GM12878 (cell line): Measurements from ENCODE around the gene ZNF202. TPM values are rescaled to one million over a fixed set of nuclear protein-coding genes. Genes with fewer than 3 reads are reported as not detected.
"Not testable (repeated sequence)": the region's sequence is repeated elsewhere in the genome, so short reads cannot be mapped to it uniquely, and the experiment has no call there.

Experiments used
- ATAC-seq: fragments of 200-7000 bp; cut with Tn5 transposase; 3 replicates; pipeline ENCODE4 v1.9.1; 2020; ENCODE audit warnings: mild to moderate bottlenecking, moderate library complexity
- BruUV-seq: library from RNA; stranded (reverse); fragments of 400-500 nt; replicated peaks from 2 replicates; lab custom pipeline; 2021; lab: Mats Ljungman, UMichigan
- CTCF ChIA-PET: fragments of 300-600 bp; sonication (Branson Sonifier 250); formaldehyde crosslinking; extraction: SDS; loops from one replicate; lab custom pipeline; 2021; ENCODE audit warnings: inconsistent platforms; lab: Yijun Ruan, JAX
- POLR2A ChIA-PET: fragments of 350-600 bp; formaldehyde crosslinking; extraction: SDS; loops from one replicate; lab custom pipeline; 2021; ENCODE audit warnings: inconsistent platforms; lab: Charles Lee
- RAD21 ChIA-PET: fragments of 300-600 bp; sonication (Branson Sonifier 250); formaldehyde crosslinking; loops from one replicate; lab custom pipeline; 2023; ENCODE audit warnings: antibody characterized with exemption; ENCODE audit not compliant: unreplicated experiment; lab: Charles Lee
- SMC1A ChIA-PET: fragments of 300-600 bp; sonication (Branson Sonifier 250); formaldehyde crosslinking; loops from one replicate; lab custom pipeline; 2023; ENCODE audit not compliant: unreplicated experiment, uncharacterized antibody; lab: Charles Lee
- DNase-seq: peaks from one replicate; pipeline ENCODE4 v3.0.0-alpha.2; 2011; ENCODE audit warnings: low read depth, low spot score
- FAIRE-seq: peaks from 3 replicates; lab custom pipeline; 2011; peaks lifted over from hg19 to GRCh38; lab: Jason Lieb, UNC
- H2AFZ ChIP-seq: 2 replicates; pipeline ENCODE4 v1.6.0; 2011; ENCODE audit warnings: low read depth, low read length, control low read depth; ENCODE audit not compliant: control insufficient read depth
- H3K27ac ChIP-seq: 2 replicates; pipeline ENCODE4 v1.5.1; 2011; ENCODE audit warnings: control low read depth; ENCODE audit not compliant: control insufficient read depth, insufficient read depth
- H3K27me3 ChIP-seq, 2 experiments: replicated peaks in 1 of 2; 2 replicates each; pipeline versions ENCODE4 v1.6.0 to v1.6.1; 2011; ENCODE audit warnings: low read length in 1 of 2; ENCODE audit not compliant: control insufficient read depth in 2 of 2, insufficient read depth in 2 of 2
- H3K36me3 ChIP-seq, 2 experiments: 2 replicates each; pipeline ENCODE4 v1.5.1; 2011; ENCODE audit warnings: low read length in 1 of 2; ENCODE audit not compliant: control insufficient read depth in 2 of 2, insufficient read depth in 2 of 2
- H3K4me1 ChIP-seq: 2 replicates; pipeline ENCODE4 v1.6.1; 2011; ENCODE audit warnings: mild to moderate bottlenecking, low read length, moderate library complexity, mixed read lengths; ENCODE audit not compliant: control insufficient read depth, insufficient read depth
- H3K4me2 ChIP-seq: 2 replicates; pipeline ENCODE4 v1.6.0; 2011; ENCODE audit warnings: control low read depth; ENCODE audit not compliant: control insufficient read depth, insufficient read depth
- H3K4me3 ChIP-seq: fragments of 200-600 bp; sonication (generic); 2 replicates; pipeline ENCODE4 v1.5.1; 2016
- H3K79me2 ChIP-seq: 2 replicates; pipeline ENCODE4 v1.6.0; 2011; ENCODE audit warnings: low read length; ENCODE audit not compliant: control insufficient read depth, insufficient read depth
- H3K9ac ChIP-seq: 2 replicates; pipeline ENCODE4 v1.8.0; 2011; ENCODE audit warnings: low read length, control low read depth, mixed read lengths; ENCODE audit not compliant: control insufficient read depth, insufficient read depth
- H3K9me3 ChIP-seq: replicated peaks from 3 replicates; pipeline ENCODE4 v1.5.1; 2011; ENCODE audit warnings: mild to moderate bottlenecking, low read length; ENCODE audit not compliant: control insufficient read depth, insufficient read depth
- H4K20me1 ChIP-seq: 2 replicates; pipeline ENCODE4 v1.6.0; 2011; ENCODE audit not compliant: control insufficient read depth, insufficient read depth
- BCL11A ChIP-seq: IDR thresholded peaks from 2 replicates; pipeline ENCODE4 v1.6.1; 2011; ENCODE audit warnings: low read depth, low read length
- IRF5 ChIP-seq: fragments of 450-650 bp; IDR thresholded peaks from 2 replicates; pipeline ENCODE4 v1.6.1; 2017; ENCODE audit warnings: borderline replicate concordance
- JUNB ChIP-seq: IDR thresholded peaks from 2 replicates; pipeline ENCODE4 v1.6.1; 2016; ENCODE audit warnings: antibody characterized with exemption, mild to moderate bottlenecking
- RUNX3 ChIP-seq: IDR thresholded peaks from 2 replicates; pipeline ENCODE4 v1.6.1; 2012; ENCODE audit warnings: low read length, inconsistent platforms
- TCF7 ChIP-seq: IDR thresholded peaks from 2 replicates; pipeline ENCODE4 v1.6.1; 2014; ENCODE audit warnings: antibody characterized with exemption, borderline replicate concordance
- WGBS: methylation state at CpG from one replicate; pipeline ENCODE4 v1.1.6; 2016; ENCODE audit warnings: low lambda C conversion rate; ENCODE audit not compliant: insufficient replicate concordance, insufficient coverage; ENCODE audit errors: missing lambda C conversion rate; 5-methylcytosine and 5-hydroxymethylcytosine counted together
- in situ Hi-C: fragments of 300-500 bp; cut with MboI; formaldehyde crosslinking; loops from 9 replicates; pipeline ENCODE4 v1.14.3; 2018; ENCODE audit warnings: mixed read lengths
- intact Hi-C: fragments of 100-400 bp; cut with micrococcal nuclease; formaldehyde crosslinking; loops from one replicate; pipeline ENCODE4 v1.14.2; 2022; ENCODE audit not compliant: unreplicated experiment
- polyA plus RNA-seq, 11 experiments: library from polyadenylated mRNA; depleted of rRNA in 4 of 11; unstranded in 6 of 11; stranded (reverse) in 5 of 11; fragments of >200 nt; fragmentation: Nextera tagmentation in 4 of 11; fragmentation: Illumina TruSeq in 1 of 11; extraction: Ambion mirVana in 4 of 11; extraction: Trizol in 1 of 11; gene quantifications; 1 replicate in 1 of 11; 2 replicates in 10 of 11; pipeline versions ENCODE4 v1.2.1 to v1.2.3, GENCODE V29; 2011 to 2016; ENCODE audit warnings: inconsistent platforms in 2 of 11, missing spikeins in 2 of 11, low read depth in 1 of 11
- total RNA-seq, 4 experiments: library from RNA; depleted of rRNA in 3 of 4; stranded (reverse); fragments of >200 nt in 3 of 4; fragmentation: Illumina TruSeq in 1 of 4; extraction: Trizol in 1 of 4; gene quantifications; 2 replicates each; pipeline versions ENCODE4 v1.2.1 to v1.2.3, GENCODE V29; 2013 to 2021

Gene ZNF202
- total and polyA plus RNA-seq, 10 of the 15 experiments (the other 5 are each of a cell fraction or from before 2014, with no cell fraction given), result 2.6 to 13.6 (median 12.2) TPM

GRCh38 chr11:123718063-123718462, 23.4 kb downstream of the ZNF202 start:
- no peaks in the 10 kb centered on the region for H3K79me2 ChIP-seq
- ChIA-PET POLR2A (no interaction called here), RAD21 (no interaction called here), SMC1A (interaction anchor here (0.6 kb wide), 1 partner anchor 113 kb away, joined by 3 read pairs; no protein-coding TSS in a partner anchor), CTCF (interaction anchor here (1.4 to 8.1 kb wide), 3 partner anchors 9 to 138 kb away, joined by 4 to 82 read pairs (median 6); no protein-coding TSS in a partner anchor)
- no TSS peak for BruUV-seq
- H4K20me1 ChIP-seq, result no peaks in the 10 kb centered on the region
- H3K9me3 ChIP-seq, result no peaks in the 10 kb centered on the region
- H3K4me3 ChIP-seq, result no peak overlapping the region
- no peak for FAIRE-seq
- H2AFZ ChIP-seq, result no peak overlapping the region
- TF ChIP-seq IRF5 (no peak), JUNB (0 out of 2 replicates have a peak, but pooled peaks have one; percentile 16), TCF7 (0 out of 2 replicates have a peak, but pooled peaks have one; percentile 25), BCL11A (no peak), RUNX3 (0 out of 2 replicates have a peak, but pooled peaks have one; percentile 19)
- H3K4me1 ChIP-seq, result no peaks in the 10 kb centered on the region
- no peaks in the 10 kb centered on the region for H3K36me3 ChIP-seq
- peak; percentile 36 for ATAC-seq
- H3K9ac ChIP-seq, result no peak overlapping the region
- no peaks in the 10 kb centered on the region for H3K27me3 ChIP-seq
- in situ Hi-C loops (no loop called here), intact Hi-C loops (no loop called here)
- DNase-seq, result no peak
- no peak overlapping the region for H3K27ac ChIP-seq
- 6% methylated on average over 2 of the region's 2 CpGs for WGBS
- H3K4me2 ChIP-seq, result no peak overlapping the region

GRCh38 chr11:123712627-123713026, 28.8 kb downstream of the ZNF202 start:
- POLR2A ChIA-PET, in situ Hi-C loops, RAD21 ChIA-PET, BruUV-seq, H2AFZ ChIP-seq, H4K20me1 ChIP-seq, FAIRE-seq, DNase-seq, H3K4me3 ChIP-seq, H3K4me1 ChIP-seq, H3K36me3 ChIP-seq, H3K4me2 ChIP-seq, H3K79me2 ChIP-seq, H3K27ac ChIP-seq, H3K27me3 ChIP-seq, H3K9me3 ChIP-seq, SMC1A ChIA-PET, ATAC-seq, H3K9ac ChIP-seq, intact Hi-C loops: not testable (repeated sequence)
- WGBS, result 17% methylated on average over 3 of the region's 3 CpGs
- CTCF ChIA-PET, result interaction anchor here (0.8 to 12.7 kb wide), 10 partner anchors 6 to 136 kb away, joined by 3 to 213 read pairs (median 6); no protein-coding TSS in a partner anchor
